HUDEP-2 (cell line): ENCODE measurements around the gene NT5C1B.

Experiments
- DNase-seq, 76 experiments: peaks; one replicate each; lab custom pipeline; 2025; ENCODE audit not compliant: unreplicated experiment in 76 of 76; lab: John Stamatoyannopoulos, UW

NT5C1B gene

DNA sequence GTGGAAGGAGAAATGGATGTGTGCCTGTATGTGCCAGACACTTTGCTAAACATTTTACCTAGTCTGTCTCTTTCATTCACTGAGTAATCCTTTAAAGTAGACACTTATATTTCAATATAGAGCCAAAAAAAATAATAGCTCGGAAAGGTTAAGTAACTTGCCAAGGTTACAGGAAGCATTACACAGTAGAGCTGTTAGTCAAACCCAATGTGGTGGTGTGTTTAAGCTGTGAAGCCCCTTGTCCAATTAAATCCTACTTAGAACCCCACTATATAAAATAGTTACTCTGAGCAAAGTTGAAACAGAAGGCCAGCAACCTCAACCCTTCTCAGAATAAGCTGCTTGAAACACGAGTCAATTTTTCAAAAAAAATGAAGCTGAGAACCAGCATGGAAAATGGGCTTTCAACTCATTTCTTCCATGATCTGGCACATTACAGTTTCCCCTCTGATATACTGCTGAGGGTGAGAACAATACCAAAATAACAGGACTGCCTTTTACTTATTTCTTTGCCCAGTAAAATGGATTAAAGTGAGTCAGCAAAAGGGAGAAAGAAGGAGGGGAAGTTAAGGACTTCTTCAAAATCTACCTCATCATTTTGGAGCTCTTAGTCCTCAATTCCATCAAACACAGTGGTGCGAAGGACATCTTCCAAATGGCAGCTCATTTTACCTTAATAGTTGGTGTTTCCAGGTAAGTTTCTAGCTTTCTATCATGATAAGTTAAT lies 36.9 kb downstream of the NT5C1B start:
- DNase-seq = no peak

DNA sequence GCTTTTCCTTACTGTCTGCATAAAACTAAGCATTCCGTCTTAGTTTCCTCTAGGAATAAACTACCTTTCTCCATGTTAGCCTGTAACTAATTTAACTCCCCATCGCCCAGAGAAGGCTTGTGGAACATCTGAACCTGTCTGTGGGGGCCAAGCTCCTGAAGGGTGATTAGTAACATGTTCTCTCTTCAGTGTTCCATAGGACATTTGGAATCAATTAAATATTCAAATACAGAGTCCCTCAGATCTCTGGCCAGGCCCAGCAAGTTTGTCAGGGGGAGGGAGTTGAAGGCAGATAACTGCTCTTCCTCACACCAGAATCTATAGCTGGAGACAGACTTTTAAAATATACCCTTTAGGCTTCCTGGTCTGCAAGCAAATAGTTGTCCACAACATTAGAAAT lies 37.7 kb downstream of the NT5C1B start:
- DNase-seq = no peak

DNA sequence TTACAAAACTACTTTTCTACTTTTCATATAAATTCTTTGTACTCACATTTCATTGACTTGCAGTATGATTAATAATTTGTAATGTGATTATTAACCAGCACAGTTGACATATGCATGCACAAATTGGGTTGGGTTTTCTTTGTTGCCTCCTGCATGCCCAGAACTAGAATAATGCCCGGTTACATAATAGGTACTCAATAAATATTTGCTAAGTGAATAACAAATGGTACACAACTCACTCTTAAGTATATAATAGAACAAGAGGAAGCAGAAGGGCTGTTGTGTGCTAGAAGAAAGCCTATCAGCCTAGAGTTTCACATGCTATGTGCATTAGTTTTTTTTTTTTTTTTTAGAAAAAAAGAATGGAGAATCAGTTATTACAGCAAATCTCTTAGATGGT lies 38.2 kb downstream of the NT5C1B start:
- DNase-seq = no peak

DNA sequence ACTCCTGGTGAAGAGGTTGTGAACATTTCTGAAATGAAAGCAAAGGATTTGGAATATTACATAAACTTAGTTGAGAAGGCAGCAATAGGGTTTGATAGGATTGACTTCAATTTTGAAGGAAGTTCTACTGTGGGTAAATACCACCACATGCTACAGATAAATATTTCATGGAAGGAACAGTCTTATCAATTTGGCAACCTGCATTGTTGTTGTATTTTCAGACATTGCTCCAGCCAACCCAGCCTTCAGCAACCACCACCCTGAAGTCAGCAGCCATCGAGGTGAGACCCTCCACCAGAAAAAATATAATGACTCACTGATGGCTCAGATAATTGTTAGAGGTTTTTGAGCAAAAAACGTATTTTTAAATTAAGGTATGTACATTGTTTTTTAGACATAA lies 38.9 kb downstream of the NT5C1B start:
- DNase-seq = peak in 1 of 76 experiments; percentile 11

DNA sequence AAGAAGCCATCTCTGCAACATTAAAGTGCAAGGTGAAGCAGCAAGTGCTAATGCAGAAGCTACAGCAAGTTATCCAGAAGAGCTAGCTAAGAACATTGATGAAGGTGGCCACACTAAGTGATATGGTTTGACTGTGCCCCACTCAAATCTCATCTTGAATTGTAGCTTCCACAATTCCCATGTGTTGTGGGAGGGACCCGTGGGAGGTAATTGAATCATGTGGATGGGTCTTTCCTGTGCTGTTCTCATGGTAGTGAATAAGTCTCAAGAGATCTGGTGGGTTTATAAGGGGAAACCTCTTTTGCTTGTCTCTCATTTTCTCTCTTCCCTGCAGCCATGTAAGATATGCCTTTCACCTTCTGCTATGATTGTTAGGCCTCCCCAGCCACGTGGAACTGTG lies 40.3 kb downstream of the NT5C1B start:
- peak in 1 of 76 experiments; percentile 10 for DNase-seq

DNA sequence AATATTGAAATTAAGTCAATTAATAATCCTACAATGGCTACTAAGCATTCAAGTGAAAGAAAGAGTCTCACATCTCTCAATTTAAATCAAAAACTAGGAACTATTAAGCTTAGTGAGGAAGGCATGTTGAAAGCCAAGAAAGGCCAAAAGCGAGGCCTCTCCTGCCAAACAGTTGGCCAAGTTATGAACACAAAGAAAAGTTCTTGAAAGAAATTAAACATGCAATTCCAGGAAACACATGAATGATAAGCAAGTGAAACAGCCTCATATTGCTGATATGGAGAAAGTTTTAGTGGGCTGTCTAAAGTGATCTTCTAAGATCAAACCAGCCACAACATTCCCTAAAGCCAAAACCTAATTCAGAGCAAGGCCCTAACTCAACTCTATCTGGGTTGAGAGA lies 40.7 kb downstream of the NT5C1B start:
- DNase-seq = peak in 6 of 76 experiments; percentile 14 to 66 (median 28)

DNA sequence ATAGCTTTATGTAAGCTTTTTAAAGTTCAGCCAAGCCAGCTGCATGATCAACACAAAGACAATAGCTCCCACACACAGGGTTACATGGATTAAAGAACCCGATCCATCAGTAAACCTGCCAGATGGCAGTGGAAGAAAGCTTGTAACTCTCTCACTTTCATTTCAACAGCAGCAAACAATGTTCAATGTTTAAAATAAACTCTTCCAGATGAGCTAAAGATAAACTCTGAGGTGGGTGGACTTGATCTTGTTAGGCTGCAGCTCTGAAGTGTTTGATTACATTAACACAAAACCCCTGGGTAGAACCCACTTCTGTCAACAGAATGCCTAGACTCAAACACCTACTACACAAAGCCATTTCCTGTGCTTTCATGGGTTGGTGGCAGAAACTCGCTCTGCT lies 42.8 kb downstream of the NT5C1B start:
- no peak for DNase-seq

DNA sequence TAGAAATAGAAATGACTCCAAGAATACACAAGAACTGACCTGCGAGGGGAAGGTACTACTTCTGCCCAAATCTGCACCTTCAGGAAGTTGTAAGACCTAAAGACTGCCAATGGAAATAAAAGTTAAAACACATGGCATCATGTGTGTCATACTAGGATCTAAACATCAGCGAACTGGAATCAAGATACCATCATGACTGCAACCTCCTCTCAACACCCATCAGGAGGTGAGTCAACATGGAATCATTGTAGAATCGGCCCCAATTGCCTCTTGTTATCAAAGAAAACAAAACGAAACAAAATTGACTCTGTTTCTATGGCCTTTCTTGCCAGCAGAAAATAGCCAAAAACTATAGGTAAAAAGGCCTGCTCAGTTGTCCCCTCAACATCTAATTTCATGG lies 44.0 kb downstream of the NT5C1B start:
- peak in 1 of 76 experiments; percentile 32 for DNase-seq

DNA sequence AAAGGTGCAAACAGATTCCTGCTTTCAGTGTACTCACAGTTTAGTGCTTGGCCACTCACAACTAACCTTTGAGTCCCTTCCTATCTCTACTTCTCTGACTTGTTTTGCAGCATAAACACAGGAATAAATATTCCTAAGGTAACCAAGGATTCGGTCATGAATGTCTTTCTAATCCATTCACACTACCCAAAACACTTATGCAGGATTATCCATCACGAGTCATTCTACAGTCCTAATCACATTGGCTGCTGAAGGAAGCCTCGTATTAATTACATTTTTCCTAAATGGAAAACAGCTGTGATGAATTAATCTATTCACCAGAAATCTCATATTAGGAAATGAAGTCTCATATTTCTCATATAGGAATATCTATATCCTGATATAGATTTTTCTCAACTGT lies 45.2 kb downstream of the NT5C1B start:
- no peak for DNase-seq

DNA sequence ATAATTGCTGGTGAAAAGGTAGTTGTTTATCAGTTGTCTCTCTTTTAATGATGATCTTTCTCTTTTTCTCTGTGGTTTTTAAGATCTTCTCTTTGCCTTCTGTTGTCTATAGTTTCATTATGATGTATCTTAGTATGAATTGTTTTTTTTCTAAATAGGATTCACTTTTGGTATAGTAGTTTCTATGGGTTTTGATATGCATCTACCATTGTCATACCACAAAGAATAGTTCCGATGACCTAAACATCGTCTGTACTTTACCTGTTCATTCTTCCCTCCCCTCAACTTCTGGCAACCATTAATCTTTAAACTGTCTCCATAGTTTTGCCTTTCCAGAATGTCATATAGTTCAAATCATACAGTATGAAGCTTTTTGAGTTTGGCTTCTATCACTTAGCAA lies 48.5 kb downstream of the NT5C1B start:
- no peak for DNase-seq

DNA sequence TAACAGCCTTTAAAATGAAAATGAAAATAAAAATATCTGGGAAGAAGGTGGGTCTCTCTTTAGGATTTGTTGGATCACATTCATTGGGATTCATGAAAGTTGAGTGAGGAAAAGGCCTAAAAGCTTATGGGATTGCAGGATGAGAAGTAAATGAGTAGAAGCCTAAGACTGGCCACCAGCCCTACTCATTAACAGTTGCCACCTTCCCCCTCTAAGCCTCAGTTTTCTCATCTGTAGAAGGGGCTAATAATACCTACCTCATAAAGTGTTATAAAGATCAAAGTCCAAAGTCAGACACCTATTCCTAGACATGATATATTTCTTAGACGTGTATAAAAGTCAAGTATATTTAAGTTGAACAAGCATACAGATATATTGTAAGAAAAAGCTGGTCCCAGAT lies 52.7 kb downstream of the NT5C1B start:
- DNase-seq = no peak

DNA sequence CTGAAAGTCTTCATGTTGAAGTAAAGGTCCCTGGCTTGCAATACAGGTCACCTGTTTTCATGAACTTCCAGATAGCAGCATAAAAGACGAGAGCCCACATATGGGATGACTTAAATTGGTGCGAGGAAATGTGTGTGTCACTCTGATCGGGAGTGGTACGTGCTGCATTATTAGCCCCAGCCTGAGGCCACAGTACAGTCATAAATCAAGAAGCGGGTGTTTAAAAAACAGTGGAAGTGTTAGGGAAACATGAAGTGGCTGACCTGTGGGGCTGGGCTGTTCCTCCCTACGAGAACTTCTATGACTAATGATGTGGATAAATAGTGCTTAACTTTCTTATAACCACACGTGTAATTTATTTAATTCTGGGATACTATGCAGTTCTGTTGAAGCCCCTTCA lies 53.3 kb downstream of the NT5C1B start:
- no peak for DNase-seq

DNA sequence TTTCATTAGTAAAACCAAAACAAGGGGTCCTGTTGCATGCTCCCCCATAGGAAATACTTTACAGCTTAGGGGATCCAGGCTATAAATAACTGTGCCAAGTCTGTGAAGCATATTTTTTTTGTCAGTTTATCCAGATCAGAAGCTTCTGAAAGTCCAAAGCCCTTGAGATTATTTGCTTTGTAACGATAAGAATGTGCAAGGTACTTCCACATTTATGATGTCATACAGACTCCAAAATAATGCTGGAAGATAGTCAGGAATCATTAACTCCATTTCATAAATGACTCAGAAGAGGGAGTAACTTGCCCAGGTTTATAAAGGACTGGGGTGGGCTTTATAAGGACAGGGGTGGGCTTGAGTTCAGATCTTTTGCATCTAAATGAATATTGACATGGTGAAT lies 58.2 kb downstream of the NT5C1B start:
- DNase-seq = no peak

DNA sequence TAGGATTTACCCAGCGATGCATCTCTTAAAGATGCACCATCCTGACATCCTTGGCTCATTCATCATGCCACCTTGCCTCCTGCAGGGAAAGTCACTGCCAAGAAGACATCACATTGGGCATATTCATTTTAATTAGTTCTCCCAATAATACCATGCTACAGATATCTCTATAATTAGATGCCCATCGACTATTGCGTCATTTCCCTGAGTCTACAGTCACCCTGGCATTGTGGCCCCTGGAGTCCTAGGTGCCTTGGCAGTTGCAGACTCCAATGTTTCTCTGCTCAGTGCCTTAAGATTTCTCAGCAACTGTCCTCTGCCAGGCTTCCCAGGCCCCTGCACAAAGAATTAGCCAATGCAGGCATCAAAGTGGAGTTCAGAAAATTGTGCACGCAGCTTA lies 61.5 kb downstream of the NT5C1B start:
- DNase-seq = no peak

DNA sequence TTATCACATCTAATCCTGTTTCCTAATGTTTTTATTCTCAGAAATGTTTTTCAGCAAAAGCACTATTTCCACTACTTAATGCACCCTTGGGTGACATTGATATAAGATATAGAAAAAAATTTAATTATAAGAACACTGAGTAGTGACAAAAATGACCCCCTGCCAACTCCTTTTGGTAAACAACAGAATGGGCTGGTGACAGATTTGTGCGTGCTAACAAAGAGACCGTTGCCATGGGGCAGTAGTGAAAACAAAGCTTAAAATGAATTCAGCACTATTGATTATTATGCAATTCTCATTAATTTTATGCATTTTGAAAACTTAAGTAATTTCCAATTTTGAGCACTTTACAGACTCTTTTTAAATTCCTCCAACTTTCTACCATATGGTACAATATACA lies 62.0 kb downstream of the NT5C1B start:
- no peak for DNase-seq

DNA sequence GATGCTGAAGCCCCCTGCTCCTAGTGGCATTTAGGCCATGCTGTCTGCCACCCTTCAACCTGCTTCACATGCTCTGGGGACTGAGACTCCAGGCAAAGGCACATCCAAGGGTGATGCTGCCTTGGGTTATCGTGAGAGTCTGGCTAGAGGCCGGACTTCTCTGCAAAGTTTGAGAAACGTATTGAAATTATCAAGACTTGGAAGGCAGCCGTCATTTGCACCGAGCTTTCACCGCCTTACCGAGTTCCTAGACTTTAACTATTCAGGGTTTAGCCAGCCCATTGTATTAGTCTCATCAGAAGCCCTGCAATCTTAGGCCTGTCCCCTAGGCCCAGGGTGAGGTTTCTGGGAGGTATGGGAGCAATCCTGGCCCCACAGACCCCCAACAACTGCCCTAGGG lies 62.9 kb downstream of the NT5C1B start:
- no peak for DNase-seq

DNA sequence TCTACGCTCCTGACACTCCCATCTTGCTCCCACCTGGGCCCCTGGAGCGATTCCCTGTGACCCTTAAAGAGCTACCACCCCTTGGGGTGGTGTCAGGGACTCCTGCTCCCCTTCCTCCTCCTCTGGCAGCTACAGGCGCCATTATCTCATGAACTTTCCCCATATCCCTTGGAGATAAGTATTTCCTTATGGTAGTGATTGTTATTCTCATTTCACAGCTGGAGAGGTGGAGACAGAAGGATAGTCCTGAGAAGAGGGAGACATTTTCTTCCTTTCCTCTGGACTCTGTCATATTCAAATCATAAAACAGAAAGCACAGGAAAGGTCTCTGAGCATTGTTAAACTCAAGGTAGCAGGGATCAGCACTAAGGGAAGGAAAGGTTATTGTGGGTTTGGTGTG lies 63.5 kb downstream of the NT5C1B start:
- DNase-seq = no peak

DNA sequence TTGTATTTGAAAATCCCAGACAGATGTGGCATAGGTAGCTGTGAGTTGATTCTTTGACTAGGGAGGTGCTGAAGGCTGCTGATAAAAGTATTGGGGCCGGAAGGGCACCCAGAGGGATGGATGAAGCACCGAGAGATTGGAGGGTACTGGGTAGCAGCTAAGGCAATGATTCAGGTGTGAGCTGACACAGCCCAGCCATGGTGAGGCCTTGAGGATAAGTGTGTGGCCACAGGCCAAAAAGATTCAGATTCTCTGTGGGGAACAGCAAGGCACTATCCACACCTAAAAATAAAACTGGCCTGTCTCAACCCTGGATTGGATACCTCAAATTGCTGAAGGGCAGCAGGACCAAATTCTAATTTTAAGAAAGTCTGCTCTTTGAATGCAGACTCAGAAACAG lies 64.1 kb downstream of the NT5C1B start:
- DNase-seq = no peak

DNA sequence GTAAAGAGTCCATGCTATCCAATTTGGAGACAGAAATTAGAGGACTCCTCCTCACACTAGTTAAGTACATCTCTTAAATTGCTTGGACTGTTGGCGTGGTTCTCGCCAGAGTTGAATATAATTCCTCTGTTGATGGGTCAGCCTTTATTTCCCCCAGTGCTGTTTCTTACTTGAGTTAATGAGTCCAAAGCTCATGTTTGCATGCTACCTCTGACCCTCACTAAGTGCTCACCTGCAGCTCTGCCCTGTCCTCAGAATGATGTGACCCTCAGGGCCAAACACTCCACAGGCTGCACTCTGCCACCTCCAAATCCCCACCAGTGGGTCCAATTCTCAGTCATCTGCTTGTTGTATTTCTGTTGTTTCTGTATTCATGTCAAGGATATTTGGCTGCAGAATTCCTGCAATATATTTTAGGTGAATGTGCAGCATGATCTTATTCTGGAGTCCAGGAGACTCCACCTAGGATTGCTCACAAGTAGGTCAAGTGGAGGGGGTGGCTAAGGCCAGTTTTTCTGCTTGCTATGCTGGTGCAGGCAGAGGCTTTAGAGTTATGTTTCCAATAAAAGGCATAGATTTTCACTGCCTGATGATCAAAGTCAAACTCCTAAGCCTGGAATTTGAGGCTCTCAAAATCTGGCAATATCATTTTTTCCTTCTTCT lies 66.8 kb downstream of the NT5C1B start:
- no peak for DNase-seq

DNA sequence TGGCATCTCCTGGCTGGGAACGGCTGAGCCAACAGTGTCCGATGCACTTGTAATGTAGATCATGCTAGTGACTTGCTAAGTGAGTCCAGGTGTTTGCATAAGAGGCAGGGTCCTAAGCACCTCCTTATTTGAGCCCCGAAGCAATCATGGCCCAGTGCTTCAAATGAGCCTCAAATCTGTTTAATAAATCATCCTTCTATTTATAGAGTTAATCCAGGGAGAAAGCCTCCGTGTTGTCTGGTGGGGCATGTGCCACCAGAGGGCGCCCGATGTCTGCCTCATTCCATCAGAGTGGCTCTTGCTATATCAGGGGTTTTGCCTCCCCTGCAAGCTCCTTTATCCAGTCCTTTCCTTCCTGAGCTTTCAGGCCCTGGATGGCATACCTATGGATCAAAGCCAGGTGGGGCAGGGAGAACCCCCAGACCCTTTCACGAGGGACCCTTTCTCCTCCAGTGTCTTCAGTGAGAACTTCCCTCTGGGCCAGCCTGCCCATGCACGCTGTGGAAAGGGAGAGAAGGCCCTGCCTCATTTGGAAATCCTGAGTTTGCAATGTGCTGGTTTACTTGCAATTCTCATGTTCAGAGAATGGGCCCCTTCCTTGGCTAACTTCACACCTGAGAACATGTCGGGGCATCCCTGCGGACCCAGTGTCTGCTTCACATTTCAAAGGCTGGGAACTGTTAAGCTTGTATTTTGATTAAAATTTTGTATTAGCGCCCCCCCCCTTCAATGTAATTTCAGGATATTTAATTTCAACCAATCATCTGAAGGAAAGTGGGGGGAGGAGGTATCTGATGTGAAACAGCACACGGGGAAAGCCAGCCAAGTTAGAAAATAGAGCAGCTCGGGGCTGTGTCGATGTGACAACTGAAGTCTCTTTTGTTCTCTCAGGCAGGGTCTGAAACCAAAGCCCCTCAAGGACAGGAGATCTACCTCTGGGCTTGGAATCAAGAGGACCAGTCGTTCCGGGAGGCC lies 68.6 kb downstream of the NT5C1B start:
- peak in 57 of 76 experiments; percentile 2 to 65 (median 36) for DNase-seq

DNA sequence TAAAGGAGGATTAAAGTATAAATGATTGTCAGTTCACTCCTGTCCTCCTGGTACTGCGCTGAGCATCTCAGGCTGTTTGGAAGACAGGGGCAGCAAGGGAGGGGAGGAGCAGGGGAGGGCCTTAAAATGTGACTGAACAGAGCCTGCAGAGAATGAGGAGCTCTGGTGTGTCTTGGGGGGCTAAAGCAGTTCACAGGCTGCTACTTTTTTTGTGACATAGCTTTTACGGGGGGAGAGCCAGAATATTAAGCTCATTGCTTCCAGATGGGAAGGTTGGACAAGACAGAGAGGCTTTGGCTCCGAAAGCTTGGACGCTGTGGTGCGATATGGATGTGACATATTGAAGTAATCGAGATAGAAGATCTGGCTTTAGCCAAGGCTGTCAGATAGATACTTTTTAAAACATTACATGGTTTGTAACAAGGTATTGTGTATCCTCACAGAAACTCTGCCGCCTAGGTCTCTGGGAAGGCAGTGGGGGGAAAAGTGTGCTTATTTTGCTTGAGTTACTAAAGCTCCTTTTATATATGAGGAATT lies 69.4 kb downstream of the NT5C1B start:
- no peak for DNase-seq
